Brain microvascular endothelial cell (primary cell): ENCODE data around the gene SPEM3.

ENCODE experiments used
- DNase-seq: peaks from one replicate; pipeline ENCODE4 v3.0.0-alpha.2; 2020
- H3K27ac ChIP-seq: fragments of 250-450 bp; sonication (Bioruptor Pico); 2 replicates; pipeline ENCODE4 v1.5.1; 2020; ENCODE audit warnings: mild to moderate bottlenecking, moderate library complexity
- H3K27me3 ChIP-seq: fragments of 250-450 bp; sonication (Bioruptor Pico); replicated peaks from 2 replicates; pipeline ENCODE4 v1.5.1; 2020; ENCODE audit warnings: mild to moderate bottlenecking
- H3K36me3 ChIP-seq: fragments of 250-450 bp; sonication (Bioruptor Pico); replicated peaks from 2 replicates; pipeline ENCODE4 v1.5.1; 2020; ENCODE audit warnings: mild to moderate bottlenecking
- H3K4me3 ChIP-seq: 2 replicates; pipeline ENCODE4 v1.5.1; 2011; ENCODE audit warnings: low read depth, mild to moderate bottlenecking, control low read depth, low read length, moderate library complexity
- in situ Hi-C: cut with HindIII; loops from 2 replicates; pipeline ENCODE4 v1.10.0; 2017; ENCODE audit warnings: low sequenced_read_pairs, low pct_ligation_motif_present
- TF ChIP-seq, protein P1 (sequence below): IDR thresholded peaks from 2 replicates; pipeline ENCODE4 v1.5.1; 2011; ENCODE audit warnings: low read depth, mild to moderate bottlenecking, moderate library complexity, low read length, control low read depth, inconsistent platforms; ENCODE audit errors: missing control alignments

Gene SPEM3

DNA sequence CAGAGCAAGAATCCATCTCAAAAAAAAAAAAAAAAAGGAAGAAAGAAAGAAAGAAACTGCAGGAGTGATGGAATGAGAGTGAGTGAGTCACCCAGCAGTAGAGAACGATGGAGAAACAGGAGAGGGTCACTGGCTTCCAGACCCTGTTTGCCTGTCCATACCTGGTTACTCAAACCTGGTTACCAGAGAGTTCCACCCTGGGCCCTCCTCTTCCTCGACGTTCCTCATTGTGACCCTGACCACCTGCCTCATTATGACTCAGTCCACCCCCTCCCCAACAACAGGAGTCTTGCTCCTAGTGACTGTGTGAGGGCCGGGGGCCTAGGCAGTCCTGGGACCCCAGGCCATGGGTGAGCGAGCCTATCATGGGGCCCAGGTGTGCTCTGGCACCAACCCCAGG is at the start of gene SPEM3:
Gene SPEM3 (plus strand): TSS at position 301 of the 400 bp plus-strand sequence. CDS start 46 bp downstream, at position 347.
- in situ Hi-C loops = no loop called here
- DNase-seq = no peak
- Histone ChIP-seq H3K27ac (no peak within 1 kb of the TSS), H3K27me3 (no peaks in the 10 kb centered on the region), H3K36me3 (no peaks in the 10 kb centered on the region), H3K4me3 (no peak within 1 kb of the TSS)
- TF ChIP-seq, protein P1, sequence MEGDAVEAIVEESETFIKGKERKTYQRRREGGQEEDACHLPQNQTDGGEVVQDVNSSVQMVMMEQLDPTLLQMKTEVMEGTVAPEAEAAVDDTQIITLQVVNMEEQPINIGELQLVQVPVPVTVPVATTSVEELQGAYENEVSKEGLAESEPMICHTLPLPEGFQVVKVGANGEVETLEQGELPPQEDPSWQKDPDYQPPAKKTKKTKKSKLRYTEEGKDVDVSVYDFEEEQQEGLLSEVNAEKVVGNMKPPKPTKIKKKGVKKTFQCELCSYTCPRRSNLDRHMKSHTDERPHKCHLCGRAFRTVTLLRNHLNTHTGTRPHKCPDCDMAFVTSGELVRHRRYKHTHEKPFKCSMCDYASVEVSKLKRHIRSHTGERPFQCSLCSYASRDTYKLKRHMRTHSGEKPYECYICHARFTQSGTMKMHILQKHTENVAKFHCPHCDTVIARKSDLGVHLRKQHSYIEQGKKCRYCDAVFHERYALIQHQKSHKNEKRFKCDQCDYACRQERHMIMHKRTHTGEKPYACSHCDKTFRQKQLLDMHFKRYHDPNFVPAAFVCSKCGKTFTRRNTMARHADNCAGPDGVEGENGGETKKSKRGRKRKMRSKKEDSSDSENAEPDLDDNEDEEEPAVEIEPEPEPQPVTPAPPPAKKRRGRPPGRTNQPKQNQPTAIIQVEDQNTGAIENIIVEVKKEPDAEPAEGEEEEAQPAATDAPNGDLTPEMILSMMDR = no peak

DNA sequence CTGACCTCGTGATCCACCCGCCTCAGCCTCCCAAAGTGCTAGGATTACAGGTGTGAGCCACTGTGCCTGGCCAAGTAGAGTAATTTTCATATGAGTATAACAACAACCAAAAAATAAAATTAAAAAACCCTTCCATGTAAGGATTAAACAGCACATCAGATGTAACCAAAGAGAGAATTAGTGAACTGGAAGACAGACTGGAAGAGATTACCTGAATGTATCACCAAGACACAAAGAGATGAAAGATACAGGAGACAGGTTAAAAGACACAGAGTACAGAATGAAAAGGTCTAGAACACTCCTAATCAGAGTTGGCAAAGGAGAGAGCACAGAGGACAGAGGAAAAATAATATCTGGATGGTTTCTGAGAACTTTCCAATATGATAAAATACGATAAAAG is 49.5 kb upstream of the SPEM3 start:
- DNase-seq = no peak
- Histone ChIP-seq H3K36me3 (no peaks in the 10 kb centered on the region), H3K27me3 (peaks cover 20% of the 10 kb centered on the region), H3K27ac (no peak overlapping the region), H3K4me3 (no peak overlapping the region)
- TF ChIP-seq, protein P1 = no peak
- in situ Hi-C loops = no loop called here

DNA sequence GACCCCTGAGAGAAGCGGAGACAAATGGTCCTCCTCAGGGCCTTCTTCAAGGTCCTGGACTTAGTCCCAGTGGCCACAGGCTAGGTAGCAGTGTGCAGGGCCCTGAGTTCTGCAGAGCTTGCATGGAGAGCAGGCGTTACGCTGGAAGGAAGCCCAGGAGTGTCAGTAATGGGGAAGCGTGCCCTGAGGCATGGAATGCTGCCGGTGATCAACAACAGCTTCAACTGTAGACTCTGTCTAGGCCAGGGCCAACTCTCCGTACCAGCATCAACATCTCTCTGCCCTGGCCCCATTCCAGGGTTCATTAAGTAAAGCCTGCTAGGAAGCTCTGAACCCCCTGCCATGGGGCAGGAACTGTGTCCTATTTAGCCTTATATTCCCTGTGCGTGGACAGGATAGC is 48.3 kb upstream of the SPEM3 start:
- in situ Hi-C loops = no loop called here
- Histone ChIP-seq H3K36me3 (no peaks in the 10 kb centered on the region), H3K4me3 (no peak overlapping the region), H3K27ac (no peak overlapping the region), H3K27me3 (peaks cover 20% of the 10 kb centered on the region)
- no peak for DNase-seq
- TF ChIP-seq, protein P1 = no peak

DNA sequence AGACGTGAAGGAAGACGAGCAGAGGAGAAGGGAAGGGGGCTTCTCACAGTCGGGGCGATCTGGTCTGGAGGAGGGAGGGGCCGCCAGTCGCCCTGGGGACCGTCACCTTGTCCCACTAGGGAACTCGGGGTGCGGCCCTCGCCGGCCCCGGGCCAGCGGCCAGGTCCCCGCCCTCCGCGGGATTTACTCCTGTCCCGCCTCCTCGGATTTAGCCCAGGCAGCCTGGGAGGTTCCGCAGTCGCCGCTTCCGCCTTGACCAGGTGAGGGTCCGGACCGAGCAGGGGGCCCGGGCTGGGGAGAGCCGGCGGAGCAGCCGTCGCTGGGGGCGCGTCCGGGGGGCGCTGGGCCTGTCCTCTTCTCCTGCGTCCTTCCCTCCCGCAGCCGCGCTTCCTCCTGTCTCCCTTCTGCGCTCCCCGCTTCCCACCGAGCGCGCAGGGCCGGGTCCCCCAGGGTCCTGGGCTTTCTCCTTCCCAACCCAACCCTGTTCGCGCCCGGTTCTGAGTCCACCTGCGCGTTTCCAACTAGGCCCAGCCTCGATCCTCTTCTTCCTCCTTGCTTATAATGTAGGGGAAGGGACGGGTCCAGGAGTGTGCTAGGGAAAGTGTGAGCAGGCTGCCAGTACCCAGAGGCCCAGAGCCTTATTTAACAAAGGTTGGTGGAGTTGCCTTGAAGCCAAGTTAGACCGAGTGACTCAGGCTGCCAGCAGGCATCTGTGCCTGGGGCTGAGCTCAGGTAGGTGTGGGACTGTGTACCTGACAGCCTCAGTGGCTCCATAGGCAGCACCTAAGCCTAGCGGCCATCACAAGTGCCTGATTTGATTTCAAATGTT is 47.6 kb upstream of the SPEM3 start, which contains the start of gene TNK1:
Gene TNK1 (plus strand): TSS at position 235 of the 829 bp plus-strand sequence. CDS start 1,838 bp downstream, outside the sequence.
- Histone ChIP-seq H3K36me3 (no peaks in the 10 kb centered on the region), H3K27me3 (peaks cover 20% of the 10 kb centered on the region), H3K27ac (no peak within 1 kb of the TSS), H3K4me3 (no peak within 1 kb of the TSS)
- DNase-seq = no peak
- in situ Hi-C loops = no loop called here
- TF ChIP-seq, protein P1 = no peak

DNA sequence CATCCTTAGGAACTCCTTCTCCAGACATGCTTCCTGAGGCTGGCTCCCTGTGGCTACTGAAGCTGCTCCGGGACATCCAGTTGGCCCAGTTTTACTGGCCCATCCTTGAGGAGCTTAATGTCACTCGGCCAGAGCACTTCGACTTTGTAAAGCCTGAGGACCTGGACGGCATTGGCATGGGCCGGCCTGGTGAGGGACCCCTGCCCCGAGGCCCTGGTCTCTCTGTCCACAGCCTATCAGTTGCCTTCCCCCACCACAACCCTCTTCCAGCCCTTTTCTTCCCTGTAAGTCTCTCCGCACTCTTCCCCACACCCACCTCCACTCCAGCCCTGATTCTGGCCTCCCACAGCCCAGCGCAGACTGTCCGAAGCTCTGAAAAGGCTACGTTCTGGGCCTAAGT is 45.8 kb upstream of the SPEM3 start:
- Histone ChIP-seq H3K27me3 (peaks cover 20% of the 10 kb centered on the region), H3K4me3 (no peak overlapping the region), H3K36me3 (no peaks in the 10 kb centered on the region), H3K27ac (no peak overlapping the region)
- DNase-seq = no peak
- TF ChIP-seq, protein P1 = no peak
- in situ Hi-C loops = no loop called here

DNA sequence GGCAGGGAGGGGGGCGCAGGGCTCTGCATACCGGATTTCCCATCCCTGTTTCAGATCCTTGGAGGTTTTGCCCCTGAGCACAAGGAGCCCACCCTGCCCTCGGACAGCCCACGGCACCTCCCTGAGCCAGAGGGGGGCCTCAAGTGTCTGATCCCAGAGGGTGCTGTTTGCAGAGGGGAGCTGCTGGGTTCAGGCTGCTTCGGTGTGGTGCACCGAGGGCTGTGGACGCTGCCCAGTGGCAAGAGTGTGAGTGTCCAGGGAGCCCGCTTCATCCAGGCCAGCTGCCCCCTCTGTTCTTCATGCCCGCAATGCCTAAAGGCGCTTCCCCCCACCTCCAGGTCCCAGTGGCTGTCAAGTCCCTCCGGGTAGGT is 45.3 kb upstream of the SPEM3 start:
- H3K36me3 ChIP-seq = no peaks in the 10 kb centered on the region

More for the DNA sequence above, 45.3 kb upstream of the SPEM3 start:
- Histone ChIP-seq H3K27ac (no peak overlapping the region), H3K4me3 (no peak overlapping the region), H3K27me3 (peaks cover 20% of the 10 kb centered on the region)
- no peak for DNase-seq
- TF ChIP-seq, protein P1 = no peak
- in situ Hi-C loops = no loop called here
